Right atrium auricular region (tissue), 2 donors: ENCODE data around the gene IMP3. TPM values are rescaled to one million over a fixed set of nuclear protein-coding genes. Genes with fewer than 3 reads are reported as not detected.

Experiments used
- DNase-seq: peaks from one replicate; pipeline ENCODE4 v3.0.0-alpha.2; 2019; ENCODE audit warnings: low spot score
- H3K27ac ChIP-seq, 2 donors: fragments of 200-600 bp; sonication (generic); 1 replicate in 1 of 2; 2 replicates in 1 of 2; pipeline ENCODE4 v1.5.1; 2016 to 2019
- H3K27me3 ChIP-seq, 2 donors: fragments of 200-600 bp; sonication (generic); one replicate each; pipeline versions ENCODE4 v1.5.1 to v1.6.0; 2017 to 2019
- H3K36me3 ChIP-seq: fragments of 200-600 bp; sonication (generic); one replicate; pipeline ENCODE4 v1.5.1; 2016
- H3K4me1 ChIP-seq, 2 donors: fragments of 200-600 bp; sonication (generic); one replicate each; pipeline versions ENCODE4 v1.5.1 to v1.6.0; 2017 to 2019
- H3K4me3 ChIP-seq, 2 donors: fragments of 200-600 bp; sonication (generic); 1 replicate in 1 of 2; 2 replicates in 1 of 2; pipeline ENCODE4 v1.5.1; 2017 to 2019; ENCODE audit warnings: mild to moderate bottlenecking in 1 of 2, moderate library complexity in 1 of 2
- H3K9me3 ChIP-seq, 2 donors: fragments of 200-600 bp; sonication (generic); one replicate each; pipeline ENCODE4 v1.5.1; 2019
- total RNA-seq, 2 donors: library from RNA; depleted of rRNA; stranded (reverse); fragments of >200 nt; gene quantifications; one replicate each; pipeline ENCODE4 v1.1.0, GENCODE V29; 2016
- TF ChIP-seq, protein P1 (sequence below), 2 donors: fragments of 200-600 bp; sonication (generic); IDR thresholded peaks; one replicate each; pipeline ENCODE4 v1.5.1; 2019; ENCODE audit warnings: antibody characterized with exemption in 2 of 2

IMP3 gene
- total RNA-seq, 2 donors from 2014 or later = 71.2 to 119 TPM

DNA sequence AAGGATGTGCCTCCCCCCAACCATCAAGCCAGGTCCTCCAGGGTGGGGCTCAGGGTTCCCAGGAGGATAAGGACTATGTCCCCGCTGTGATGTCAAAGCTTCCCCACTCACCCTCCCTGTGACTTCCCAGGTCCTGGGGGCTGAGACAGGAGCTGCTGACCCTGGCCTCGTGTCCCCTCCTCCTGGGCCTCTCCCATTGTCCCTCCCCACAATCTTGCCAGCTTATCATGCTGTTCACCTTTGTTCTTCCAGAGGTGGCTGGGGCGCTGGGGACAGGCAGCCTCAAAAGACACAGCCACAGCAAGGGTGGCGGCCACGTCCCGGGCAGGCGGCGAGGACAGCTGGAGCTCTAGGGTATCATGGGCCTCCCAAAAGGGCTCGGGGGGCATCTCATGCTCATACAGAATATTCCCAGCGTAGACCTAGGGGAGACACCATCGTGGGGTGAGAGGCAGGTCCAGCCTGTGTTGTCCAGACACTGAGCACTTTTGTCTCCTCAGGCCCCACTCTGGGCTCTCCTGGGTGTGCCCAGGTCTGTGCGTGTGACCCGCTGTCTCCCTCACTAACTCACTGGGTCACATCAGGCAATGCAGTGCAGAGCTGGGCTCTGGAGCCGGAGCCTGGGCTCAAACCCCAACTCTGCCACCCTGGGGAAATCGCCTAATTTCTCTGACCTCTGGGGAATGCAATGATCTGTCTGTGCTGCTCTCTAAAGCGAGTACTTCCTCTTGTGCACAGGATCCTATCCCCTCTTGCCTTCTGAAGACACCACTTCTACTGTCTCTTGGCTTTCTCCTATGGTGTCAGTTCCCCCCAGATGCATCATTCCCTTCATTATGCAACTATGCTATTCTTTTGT lies 37.7 kb upstream of the IMP3 start:
- no peak overlapping the region for H3K4me3 ChIP-seq
- no peak for DNase-seq
- H3K36me3 ChIP-seq = peaks cover 19% of the 10 kb centered on the region
- H3K27ac ChIP-seq = no peak overlapping the region
- no peaks in the 10 kb centered on the region for H3K27me3 ChIP-seq
- H3K4me1 ChIP-seq = peaks cover 0 to 37% of the 10 kb centered on the region in 2 donors
- TF ChIP-seq, protein P1, sequence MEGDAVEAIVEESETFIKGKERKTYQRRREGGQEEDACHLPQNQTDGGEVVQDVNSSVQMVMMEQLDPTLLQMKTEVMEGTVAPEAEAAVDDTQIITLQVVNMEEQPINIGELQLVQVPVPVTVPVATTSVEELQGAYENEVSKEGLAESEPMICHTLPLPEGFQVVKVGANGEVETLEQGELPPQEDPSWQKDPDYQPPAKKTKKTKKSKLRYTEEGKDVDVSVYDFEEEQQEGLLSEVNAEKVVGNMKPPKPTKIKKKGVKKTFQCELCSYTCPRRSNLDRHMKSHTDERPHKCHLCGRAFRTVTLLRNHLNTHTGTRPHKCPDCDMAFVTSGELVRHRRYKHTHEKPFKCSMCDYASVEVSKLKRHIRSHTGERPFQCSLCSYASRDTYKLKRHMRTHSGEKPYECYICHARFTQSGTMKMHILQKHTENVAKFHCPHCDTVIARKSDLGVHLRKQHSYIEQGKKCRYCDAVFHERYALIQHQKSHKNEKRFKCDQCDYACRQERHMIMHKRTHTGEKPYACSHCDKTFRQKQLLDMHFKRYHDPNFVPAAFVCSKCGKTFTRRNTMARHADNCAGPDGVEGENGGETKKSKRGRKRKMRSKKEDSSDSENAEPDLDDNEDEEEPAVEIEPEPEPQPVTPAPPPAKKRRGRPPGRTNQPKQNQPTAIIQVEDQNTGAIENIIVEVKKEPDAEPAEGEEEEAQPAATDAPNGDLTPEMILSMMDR (IDR thresholded peaks at IDR 0.05) = no peak
- H3K9me3 ChIP-seq = no peaks in the 10 kb centered on the region

DNA sequence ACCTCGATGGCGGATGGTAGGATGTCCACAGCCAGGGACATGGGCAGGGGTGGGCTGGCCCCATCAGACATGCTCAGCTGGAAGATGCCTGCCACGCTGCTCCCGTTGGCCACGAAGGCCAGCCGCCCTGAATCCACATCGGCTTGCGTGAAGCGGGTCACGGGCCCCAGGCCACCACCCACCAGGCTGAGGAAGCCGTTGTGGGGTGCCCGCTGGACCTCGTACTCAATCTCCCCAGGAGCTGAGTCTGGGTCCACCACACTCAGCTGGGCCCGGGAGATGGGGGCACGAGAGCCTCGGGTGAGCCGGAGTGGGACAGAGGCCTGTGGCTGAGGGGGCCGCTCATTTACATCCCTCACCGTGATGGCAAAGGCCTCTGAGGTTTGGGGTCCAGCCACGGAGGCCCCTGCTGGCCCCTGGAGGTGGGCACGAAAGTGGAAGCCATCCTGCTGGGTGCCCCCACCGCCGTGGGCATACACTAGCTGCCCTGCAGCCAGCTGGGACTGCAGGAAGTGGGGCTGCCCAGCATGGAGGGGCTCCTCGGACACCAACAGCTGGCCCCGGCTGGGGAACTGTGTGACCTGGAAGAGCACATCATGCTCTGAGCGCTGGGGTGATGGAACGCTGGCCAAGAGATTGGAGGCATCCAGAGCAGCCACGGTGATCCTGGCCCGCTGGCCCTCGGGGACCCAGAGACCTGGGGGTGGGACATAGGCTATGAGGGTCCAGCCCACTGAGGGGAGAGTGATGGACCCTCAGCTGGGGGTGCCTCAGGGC lies 36.9 kb upstream of the IMP3 start:
- no peak for DNase-seq
- peaks cover 0 to 45% of the 10 kb centered on the region in 2 donors for H3K4me1 ChIP-seq
- peaks cover 11% of the 10 kb centered on the region for H3K36me3 ChIP-seq

DNA sequence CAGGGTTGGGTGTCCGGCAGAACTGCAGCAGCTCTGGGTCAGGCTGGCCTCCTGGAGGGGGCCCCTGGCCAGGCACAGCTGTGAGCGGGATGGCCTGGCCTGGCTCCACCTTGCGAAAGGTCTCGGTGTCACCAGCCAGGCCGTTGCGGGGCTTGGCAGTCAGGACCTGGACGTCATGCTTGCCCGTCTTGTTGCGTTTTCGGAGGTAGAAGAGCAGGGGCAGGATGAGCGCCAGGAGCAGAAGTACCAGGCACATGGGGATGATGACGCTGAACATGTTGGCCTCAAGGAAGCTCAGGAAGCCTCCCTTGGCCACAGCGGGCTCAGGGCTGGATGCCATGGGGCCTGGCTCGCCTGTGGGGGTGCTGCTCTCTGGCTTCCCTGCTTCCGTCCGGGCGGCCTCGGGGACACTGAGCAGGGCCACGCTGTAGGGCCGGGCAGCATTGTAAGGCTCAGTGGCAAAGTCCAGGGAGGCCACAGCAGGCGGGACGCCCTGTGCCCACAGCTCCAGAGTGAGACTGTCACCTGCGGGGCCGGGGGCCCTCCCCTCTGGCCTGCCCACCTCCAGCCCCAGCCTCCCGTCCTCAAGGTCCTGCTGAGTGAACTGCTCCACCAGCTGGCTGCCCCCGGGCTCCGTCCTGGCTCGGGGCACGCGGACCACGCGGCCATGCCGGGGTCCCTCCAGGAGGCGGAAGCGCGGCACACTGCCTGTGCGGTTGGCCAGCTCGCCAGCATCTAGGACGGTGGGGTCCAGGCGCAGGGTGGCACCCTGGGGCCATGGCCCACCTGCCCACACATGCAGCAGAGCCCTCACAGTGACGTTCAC lies 35.8 kb upstream of the IMP3 start:
- TF ChIP-seq, protein P1 (IDR thresholded peaks at IDR 0.05) = no peak
- Histone ChIP-seq H3K27ac (peak overlapping the region; percentile 34 to 52), H3K9me3 (no peaks in the 10 kb centered on the region), H3K27me3 (no peaks in the 10 kb centered on the region), H3K4me1 (peaks cover 0 to 50% of the 10 kb centered on the region in 2 donors), H3K36me3 (peaks cover 9% of the 10 kb centered on the region), H3K4me3 (no peak overlapping the region)
- DNase-seq = peak; percentile 76

More for the DNA sequence above, 36.9 kb upstream of the IMP3 start:
- H3K4me3 ChIP-seq = no peak overlapping the region
- TF ChIP-seq, protein P1 (IDR thresholded peaks at IDR 0.05) = no peak
- H3K27me3 ChIP-seq = no peaks in the 10 kb centered on the region
- no peak overlapping the region for H3K27ac ChIP-seq
- H3K9me3 ChIP-seq = no peaks in the 10 kb centered on the region

DNA sequence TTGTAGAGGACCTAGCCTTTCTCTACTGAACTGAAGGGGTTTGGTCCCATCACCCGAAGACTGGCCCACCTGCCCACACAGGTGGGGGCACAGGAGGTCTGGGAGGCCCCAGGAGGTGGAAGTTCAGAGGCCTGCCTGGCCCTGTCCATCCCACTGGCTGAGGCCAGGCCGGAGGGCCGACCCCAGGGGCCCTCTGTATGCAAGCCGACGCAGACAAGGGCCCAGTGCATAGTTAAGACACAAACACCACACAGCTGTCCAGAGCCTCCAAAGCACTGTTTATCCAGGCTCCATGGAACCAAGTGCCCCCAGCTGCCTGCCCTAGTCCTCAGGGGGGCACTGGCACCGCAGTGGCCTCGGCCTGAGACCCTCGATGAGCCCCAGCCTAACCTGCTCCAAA lies 34.3 kb upstream of the IMP3 start:
- Histone ChIP-seq H3K27ac (peak overlapping the region; percentile 79 to 81), H3K4me3 (no peak overlapping the region), H3K9me3 (no peaks in the 10 kb centered on the region), H3K36me3 (no peaks in the 10 kb centered on the region), H3K4me1 (peaks cover 0 to 58% of the 10 kb centered on the region in 2 donors), H3K27me3 (no peaks in the 10 kb centered on the region)
- DNase-seq = no peak
- TF ChIP-seq, protein P1 (IDR thresholded peaks at IDR 0.05) = no peak

DNA sequence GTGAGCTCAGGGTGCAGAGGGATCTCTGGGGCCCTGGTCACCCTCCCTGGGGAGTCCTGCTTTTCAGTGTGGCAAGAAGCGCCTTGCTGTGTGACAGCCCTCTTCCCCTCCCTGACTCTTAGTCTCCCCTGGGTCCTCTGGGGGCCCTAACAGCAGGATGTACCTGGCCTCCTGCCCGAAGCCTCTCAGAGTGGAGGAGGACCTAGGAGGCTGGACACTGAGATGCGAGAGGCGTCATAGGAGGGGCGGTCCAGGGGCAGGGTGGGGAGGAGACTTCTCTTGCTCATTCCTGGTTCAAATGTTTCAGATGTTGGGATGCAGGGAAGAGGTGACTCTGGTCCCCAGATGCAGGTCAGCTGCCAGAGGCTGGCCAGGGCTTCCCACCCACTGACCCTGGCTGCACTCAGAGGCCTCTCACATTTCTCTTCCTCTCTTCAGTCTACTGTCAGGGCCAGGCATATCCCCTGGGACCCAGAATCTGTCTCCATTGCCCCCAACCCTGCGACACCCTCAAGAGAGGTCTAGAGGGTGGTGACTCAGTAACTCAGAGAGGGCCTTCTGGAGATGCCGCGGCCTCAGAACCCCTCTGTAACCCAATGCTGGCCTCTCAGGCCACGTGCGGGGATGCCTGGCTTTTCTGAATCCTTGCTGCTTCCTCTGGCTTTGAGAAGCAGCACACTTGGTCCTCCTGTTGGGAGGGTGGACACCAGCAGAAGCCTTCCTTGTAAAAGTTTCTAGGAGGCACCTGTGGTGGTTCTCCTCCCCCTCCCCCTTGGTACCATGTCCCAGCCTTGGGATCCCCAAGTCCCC lies 33.6 kb upstream of the IMP3 start:
- Histone ChIP-seq H3K4me3 (no peak overlapping the region), H3K9me3 (no peaks in the 10 kb centered on the region), H3K36me3 (no peaks in the 10 kb centered on the region), H3K27me3 (no peaks in the 10 kb centered on the region), H3K27ac (peak overlapping the region; percentile 79 to 81), H3K4me1 (peaks cover 0 to 58% of the 10 kb centered on the region in 2 donors)
- peak; percentile 89 for DNase-seq
- TF ChIP-seq, protein P1 (IDR thresholded peaks at IDR 0.05) = no peak
